Mucosa of descending colon (tissue), 3 donors: ENCODE results near the gene ASXL1. TPM values are rescaled to one million over a fixed set of nuclear protein-coding genes. Genes with fewer than 3 reads are reported as not detected.

Experiments used
- ATAC-seq: fragments of 200-7000 bp; cut with Tn5 transposase; one replicate; pipeline ENCODE4 v1.9.1; 2020; ENCODE audit warnings: mild to moderate bottlenecking, moderate library complexity
- DNase-seq, 3 donors: peaks; one replicate each; pipeline ENCODE4 v3.0.0-alpha.2; 2020
- H3K36me3 ChIP-seq: fragments of 200-600 bp; one replicate; pipeline ENCODE4 v1.8.0; 2021; ENCODE audit warnings: low read depth, mild to moderate bottlenecking
- H3K4me1 ChIP-seq: fragments of 200-600 bp; one replicate; pipeline ENCODE4 v1.8.0; 2021; ENCODE audit warnings: low read depth, mild to moderate bottlenecking
- H3K4me3 ChIP-seq: fragments of 200-600 bp; one replicate; pipeline ENCODE4 v1.8.0; 2021; ENCODE audit warnings: mild to moderate bottlenecking
- H3K9me3 ChIP-seq: fragments of 200-600 bp; one replicate; pipeline ENCODE4 v1.8.0; 2021; ENCODE audit warnings: mild to moderate bottlenecking
- CTCF ChIP-seq: fragments of 200-600 bp; IDR thresholded peaks from one replicate; pipeline ENCODE4 v1.8.0; 2022; ENCODE audit warnings: antibody characterized with exemption, mild to moderate bottlenecking
- intact Hi-C, 2 donors: fragments of 100-400 bp; cut with DNase I in 1 of 2; cut with micrococcal nuclease in 1 of 2; formaldehyde crosslinking; loops; one replicate each; pipeline versions ENCODE4 v1.11.0 to v1.11.1; 2022; cut with DNase I, micrococcal nuclease
- long read RNA-seq, 2 donors: library from polyadenylated mRNA; unstranded; transcript quantifications; one replicate each; pipeline ENCODE4 v2.0.0, GENCODE V29; 2019 to 2021
- total RNA-seq, 3 donors: library from RNA; stranded (reverse); fragmentation: NEBNext Ultra II Directional in 2 of 3; extraction: Animal tissue kit (Norgen Biotek cat#: 25700) in 2 of 3; gene quantifications; one replicate each; pipeline versions ENCODE4 v1.2.1 to v1.2.4, GENCODE V29; 2021 to 2023
- donor health status: DM: no; HTN: no; CAD: no; lungs with moderate emphysema.
- donor health status: DM: no; HTN: no; CAD: no.
- donor health status: DM: no; HTN: yes; CAD: no.

The ASXL1 gene
- total RNA-seq, result 10 to 100 TPM; 47.4 to 78.9 (median 52.3) TPM
- long read RNA-seq, donor 1, partial matches to known transcripts, result 8 of 22 reads
- long read RNA-seq, donor 1, other reads (novel, unspliced or antisense), result 14 of 22 reads
- long read RNA-seq, donor 2, partial matches to known transcripts, result 0 of 8 reads
- long read RNA-seq, donor 2, other reads (novel, unspliced or antisense), result 8 of 8 reads

GRCh38 chr20:32357869-32358631 is at the start of gene ASXL1:
Gene ASXL1, plus strand, starts transcription at chr20:32358331. Its CDS starts 445 bp downstream, at chr20:32358776.
- H3K9me3 ChIP-seq, result no peaks in the 10 kb centered on the region
- peaks cover 26% of the 10 kb centered on the region for H3K4me1 ChIP-seq
- peak; percentile 94 to 98 (median 97) for DNase-seq
- TF ChIP-seq CTCF, result no peak
- peak within 1 kb of the TSS; percentile 76 for H3K4me3 ChIP-seq
- intact Hi-C loops, result no loop called here
- H3K36me3 ChIP-seq, result no peaks in the 10 kb centered on the region
- ATAC-seq, result peak; percentile 95

- Histone ChIP-seq H3K9me3 (no peaks in the 10 kb centered on the region), H3K4me1 (no peaks in the 10 kb centered on the region), H3K36me3 (no peaks in the 10 kb centered on the region), H3K4me3 (no peak overlapping the region)
- DNase-seq (no peak), ATAC-seq (peak; percentile 46)
- no peak for TF ChIP-seq CTCF
- intact Hi-C loops, result no loop called here
These were observed 45.3 kb upstream of the ASXL1 start for GRCh38 chr20:32312718-32313424.

GRCh38 chr20:32314768-32315167 is 43.4 kb upstream of the ASXL1 start:
- intact Hi-C loops, result no loop called here
- Histone ChIP-seq H3K4me3 (no peak overlapping the region), H3K4me1 (no peaks in the 10 kb centered on the region), H3K36me3 (no peaks in the 10 kb centered on the region), H3K9me3 (no peaks in the 10 kb centered on the region)
- DNase-seq (no peak), ATAC-seq (no peak)
- TF ChIP-seq CTCF, result no peak

GRCh38 chr20:32315399-32315798 is 42.7 kb upstream of the ASXL1 start:
- no peak for ATAC-seq
- Histone ChIP-seq H3K9me3 (no peaks in the 10 kb centered on the region), H3K4me1 (no peaks in the 10 kb centered on the region), H3K36me3 (no peaks in the 10 kb centered on the region), H3K4me3 (no peak overlapping the region)
- no peak for TF ChIP-seq CTCF
- intact Hi-C loops, result no loop called here
- DNase-seq, result no peak

- no peak for TF ChIP-seq CTCF
- no peak for ATAC-seq
- Histone ChIP-seq H3K9me3 (no peaks in the 10 kb centered on the region), H3K4me3 (no peak overlapping the region), H3K4me1 (no peaks in the 10 kb centered on the region), H3K36me3 (no peaks in the 10 kb centered on the region)
- intact Hi-C loops, result no loop called here
- DNase-seq, result no peak
These were observed 42.2 kb upstream of the ASXL1 start for GRCh38 chr20:32315891-32316290.
